Activated CD4-positive, alpha-beta T cell treated with anti-CD3 and anti-CD28 coated beads for 36 hours (primary cell): Measurements from ENCODE around the gene LZTS3. TPM values are rescaled to one million over a fixed set of nuclear protein-coding genes. Genes with fewer than 3 reads are reported as not detected.
A peak's percentile ranks its signal among the peaks of the same experiment; 100 is the strongest.
"Not testable (repeated sequence)": the region's sequence is repeated elsewhere in the genome, so short reads cannot be mapped to it uniquely, and the experiment has no call there.

Source experiments
- ATAC-seq: fragments of 200-7000 bp; cut with Tn5 transposase; one replicate; pipeline ENCODE4 v1.10.0; 2021; ENCODE audit warnings: mild to moderate bottlenecking, moderate library complexity
- CTCF ChIA-PET: fragments of 350-600 bp; sonication (Branson Sonifier 250); formaldehyde crosslinking; loops from one replicate; lab custom pipeline; 2021; ENCODE audit warnings: antibody characterized with exemption; lab: Charles Lee
- POLR2A ChIA-PET: fragments of 350-600 bp; sonication (Branson Sonifier 250); formaldehyde crosslinking; loops from one replicate; lab custom pipeline; 2021; ENCODE audit warnings: antibody characterized with exemption, inconsistent platforms; lab: Charles Lee
- DNase-seq: peaks from one replicate; pipeline ENCODE4 v3.0.0-alpha.2; 2020
- H3K27ac Mint-ChIP-seq: one replicate; pipeline ENCODE4 v1.8.0; 2021; ENCODE audit warnings: mixed read lengths
- H3K27me3 Mint-ChIP-seq: one replicate; pipeline ENCODE4 v1.8.0; 2021; ENCODE audit warnings: mixed read lengths
- H3K36me3 Mint-ChIP-seq: one replicate; pipeline ENCODE4 v1.8.0; 2021; ENCODE audit warnings: low read depth, mixed read lengths
- H3K4me1 Mint-ChIP-seq: one replicate; pipeline ENCODE4 v1.8.0; 2021; ENCODE audit warnings: mixed read lengths
- H3K4me3 Mint-ChIP-seq: one replicate; pipeline ENCODE4 v1.8.0; 2021; ENCODE audit warnings: mild to moderate bottlenecking, moderate library complexity, mixed read lengths
- H3K9me3 Mint-ChIP-seq: one replicate; pipeline ENCODE4 v1.8.0; 2021; ENCODE audit warnings: low read depth, mixed read lengths
- intact Hi-C, 2 experiments: fragments of 100-400 bp; cut with DNase I in 1 of 2; cut with micrococcal nuclease in 1 of 2; formaldehyde crosslinking; loops; one replicate each; pipeline versions ENCODE4 v1.14.2 to v1.15.1; 2022 to 2024; cut with DNase I, micrococcal nuclease
- total RNA-seq, 2 experiments: library from RNA; stranded (reverse); gene quantifications; one replicate each; pipeline ENCODE4 v1.2.3, GENCODE V29; 2021

The LZTS3 gene
- total RNA-seq, 2 experiments from 2014 or later: 0.87 to 0.88 TPM

GRCh38 chr20:3129094-3129493 is 44.3 kb downstream of the LZTS3 start:
- Mint-ChIP-seq H3K27me3 (no peaks in the 10 kb centered on the region), H3K9me3 (no peaks in the 10 kb centered on the region), H3K4me3 (no peak overlapping the region), H3K36me3 (peaks cover 19% of the 10 kb centered on the region), H3K27ac (no peak overlapping the region), H3K4me1 (peaks cover 1% of the 10 kb centered on the region)
- POLR2A ChIA-PET: interaction anchor here (0.6 kb wide), 1 partner anchor 28 kb away, joined by 6 read pairs; no protein-coding TSS in a partner anchor
- DNase-seq (no peak), ATAC-seq (no peak)
- CTCF ChIA-PET: interaction anchor here (0.6 to 1.6 kb wide), 10 partner anchors 9 to 398 kb away, joined by 3 to 8 read pairs (median 3); no protein-coding TSS in a partner anchor
- intact Hi-C loops: no loop called here

- Mint-ChIP-seq H3K9me3 (peaks cover 2% of the 10 kb centered on the region), H3K27me3 (no peaks in the 10 kb centered on the region), H3K27ac (no peak overlapping the region), H3K36me3 (peaks cover 21% of the 10 kb centered on the region), H3K4me3 (no peak overlapping the region), H3K4me1 (peaks cover 4% of the 10 kb centered on the region)
- no peak for DNase-seq
- ChIA-PET CTCF (interaction anchor here (0.6 to 1.6 kb wide), 6 partner anchors 11 to 583 kb away, joined by 3 to 8 read pairs (median 3); no protein-coding TSS in a partner anchor), POLR2A (no interaction called here)
- intact Hi-C loops: no loop called here
- ATAC-seq: no peak
Observed at GRCh38 chr20:3128275-3128984, 44.9 kb downstream of the LZTS3 start.

GRCh38 chr20:3126527-3126859 is 46.9 kb downstream of the LZTS3 start:
- Mint-ChIP-seq H3K9me3 (peaks cover 8% of the 10 kb centered on the region), H3K36me3 (peaks cover 40% of the 10 kb centered on the region), H3K4me3 (no peak overlapping the region), H3K4me1 (peaks cover 24% of the 10 kb centered on the region), H3K27me3 (no peaks in the 10 kb centered on the region), H3K27ac (no peak overlapping the region)
- ChIA-PET POLR2A (no interaction called here), CTCF (no interaction called here)
- DNase-seq: no peak
- no peak for ATAC-seq
- intact Hi-C loops: no loop called here

- POLR2A ChIA-PET, H3K4me3 Mint-ChIP-seq, CTCF ChIA-PET, ATAC-seq, H3K27me3 Mint-ChIP-seq, H3K9me3 Mint-ChIP-seq, DNase-seq, intact Hi-C loops, H3K27ac Mint-ChIP-seq: not testable (repeated sequence)
- H3K4me1 Mint-ChIP-seq: peaks cover 29% of the 10 kb centered on the region
- H3K36me3 Mint-ChIP-seq: peaks cover 46% of the 10 kb centered on the region
Observed at GRCh38 chr20:3125776-3126526, 47.4 kb downstream of the LZTS3 start.

GRCh38 chr20:3124773-3125560 is 48.4 kb downstream of the LZTS3 start:
- Mint-ChIP-seq H3K4me1 (peaks cover 34% of the 10 kb centered on the region), H3K36me3 (peaks cover 51% of the 10 kb centered on the region)
- H3K27me3 Mint-ChIP-seq, CTCF ChIA-PET, H3K4me3 Mint-ChIP-seq, H3K27ac Mint-ChIP-seq, POLR2A ChIA-PET, ATAC-seq, DNase-seq, H3K9me3 Mint-ChIP-seq: not testable (repeated sequence)
- intact Hi-C loops: loop anchor here in 1 of 2 experiments (5.0 kb wide), 1 partner anchor 32 kb away; the partner anchor contains the start of genes FASTKD5 and UBOX5

GRCh38 chr20:3124163-3124562 is 49.2 kb downstream of the LZTS3 start:
- intact Hi-C loops: loop anchor here in 1 of 2 experiments (5.0 kb wide), 1 partner anchor 33 kb away; the partner anchor contains the start of genes FASTKD5 and UBOX5
- DNase-seq, H3K9me3 Mint-ChIP-seq, CTCF ChIA-PET, ATAC-seq, H3K4me3 Mint-ChIP-seq, H3K27me3 Mint-ChIP-seq: not testable (repeated sequence)
- peak overlapping the region; percentile 93 for H3K27ac Mint-ChIP-seq
- H3K4me1 Mint-ChIP-seq: peaks cover 37% of the 10 kb centered on the region
- POLR2A ChIA-PET: interaction anchor here (0.6 kb wide), 1 partner anchor 51 kb away, joined by 5 read pairs; no protein-coding TSS in a partner anchor
- peaks cover 51% of the 10 kb centered on the region for H3K36me3 Mint-ChIP-seq

GRCh38 chr20:3123542-3123941 is 49.8 kb downstream of the LZTS3 start:
- ChIA-PET CTCF (interaction anchor here (0.9 to 1.2 kb wide), 2 partner anchors 50 to 85 kb away, joined by 3 read pairs; partner anchors contain the start of gene ITPA), POLR2A (no interaction called here)
- Mint-ChIP-seq H3K36me3 (peaks cover 51% of the 10 kb centered on the region), H3K4me3 (no peak overlapping the region), H3K27me3 (no peaks in the 10 kb centered on the region), H3K27ac (peak overlapping the region; percentile 93), H3K4me1 (peaks cover 36% of the 10 kb centered on the region), H3K9me3 (peaks cover 8% of the 10 kb centered on the region)
- intact Hi-C loops: loop anchor here (1.0 to 5.0 kb wide), 3 partner anchors 33 to 109 kb away; partner anchors contain the start of genes FASTKD5 (in 1 of the 2) and UBOX5 (in 1 of the 2)
- DNase-seq (no peak), ATAC-seq (no peak)

GRCh38 chr20:3121955-3122610 is 51.3 kb downstream of the LZTS3 start:
- Mint-ChIP-seq H3K27ac (peak overlapping the region; percentile 93), H3K9me3 (peaks cover 8% of the 10 kb centered on the region), H3K27me3 (no peaks in the 10 kb centered on the region), H3K4me1 (peaks cover 37% of the 10 kb centered on the region), H3K36me3 (peaks cover 51% of the 10 kb centered on the region), H3K4me3 (no peak overlapping the region)
- ATAC-seq (no peak), DNase-seq (no peak)
- intact Hi-C loops: loop anchor here (2.0 to 5.0 kb wide), 2 partner anchors 35 kb away; partner anchors contain the start of genes FASTKD5 (in 1 of the 2) and UBOX5 (in 1 of the 2)
- ChIA-PET CTCF (interaction anchor here (1.1 kb wide), 1 partner anchor 43 kb away, joined by 3 read pairs; no protein-coding TSS in a partner anchor), POLR2A (no interaction called here)

- ChIA-PET CTCF (no interaction called here), POLR2A (no interaction called here)
- Mint-ChIP-seq H3K4me3 (no peak overlapping the region), H3K36me3 (peaks cover 48% of the 10 kb centered on the region), H3K9me3 (peaks cover 8% of the 10 kb centered on the region), H3K27me3 (no peaks in the 10 kb centered on the region), H3K4me1 (peaks cover 40% of the 10 kb centered on the region), H3K27ac (peak overlapping the region; percentile 30)
- intact Hi-C loops: loop anchor here in 1 of 2 experiments (5.0 kb wide), 1 partner anchor 36 kb away; the partner anchor contains the start of genes FASTKD5 and UBOX5
- DNase-seq (no peak), ATAC-seq (no peak)
Observed at GRCh38 chr20:3121271-3121911, 52.0 kb downstream of the LZTS3 start.

GRCh38 chr20:3119044-3119443 is 54.3 kb downstream of the LZTS3 start:
- CTCF ChIA-PET: interaction anchor here (0.6 to 3.8 kb wide), 4 partner anchors 11 to 128 kb away, joined by 3 to 21 read pairs (median 4); no protein-coding TSS in a partner anchor
- H3K4me3 Mint-ChIP-seq: no peak overlapping the region
- DNase-seq (no peak), ATAC-seq (no peak)
- H3K4me1 Mint-ChIP-seq: peaks cover 45% of the 10 kb centered on the region
- intact Hi-C loops: no loop called here
- POLR2A ChIA-PET: interaction anchor here (0.7 kb wide), 1 partner anchor 42 kb away, joined by 3 read pairs; no protein-coding TSS in a partner anchor
- no peaks in the 10 kb centered on the region for H3K27me3 Mint-ChIP-seq
- peaks cover 8% of the 10 kb centered on the region for H3K9me3 Mint-ChIP-seq
- peaks cover 33% of the 10 kb centered on the region for H3K36me3 Mint-ChIP-seq
- H3K27ac Mint-ChIP-seq: no peak overlapping the region
